ENCODE data around the gene QSOX2.

DNA sequence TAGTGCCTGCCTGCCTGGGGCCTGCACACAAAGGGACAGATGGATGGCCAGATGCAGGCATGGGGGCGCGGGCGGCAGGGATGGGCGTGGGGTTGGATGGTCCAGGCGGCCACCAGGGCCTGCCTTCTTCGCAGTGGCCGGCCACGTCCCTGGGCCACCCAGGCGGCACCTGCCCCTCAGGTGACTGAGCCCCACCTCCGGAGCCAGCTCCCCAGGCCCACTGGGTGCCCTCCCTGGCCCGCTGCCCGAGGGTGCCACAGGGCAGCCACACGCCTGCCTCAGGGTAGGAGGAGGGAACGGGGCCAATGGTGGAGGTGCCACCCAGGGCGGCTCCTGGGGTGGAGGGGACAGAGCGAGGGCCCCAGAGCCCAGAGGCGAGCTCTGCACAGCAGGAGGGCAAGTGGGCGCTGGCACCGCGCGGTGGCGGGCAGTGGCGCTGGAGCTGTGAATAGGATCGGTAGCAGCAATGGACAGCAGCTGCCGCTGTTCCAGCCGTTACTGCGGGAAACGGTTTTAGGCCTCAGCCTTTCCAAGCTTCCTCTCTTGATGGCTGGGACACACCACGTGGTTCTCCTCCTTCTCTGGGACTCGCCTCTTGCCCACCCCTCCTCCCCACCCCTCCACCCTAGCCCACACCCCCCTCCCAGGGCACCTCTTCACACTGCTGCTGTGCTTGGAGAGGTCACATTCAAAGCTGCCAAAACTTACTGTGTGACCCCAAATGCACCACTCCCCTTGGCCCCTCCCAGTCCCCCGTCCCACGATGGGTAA is 59.8 kb downstream of the QSOX2 start:
- no peak for TF ChIP-seq CTCF (IDR thresholded peaks at IDR 0.05)
- no peak for TF ChIP-seq POLR2A (IDR thresholded peaks at IDR 0.05)
